PC-3 (cell line): Measurements from ENCODE around the gene OR10H1. TPM values are rescaled to one million over a fixed set of nuclear protein-coding genes. Genes with fewer than 3 reads are reported as not detected.

ENCODE experiments used
- ATAC-seq: fragments of 200-7000 bp; cut with Tn5 transposase; 2 replicates; pipeline ENCODE4 v1.9.1; 2020; ENCODE audit warnings: mild to moderate bottlenecking, moderate library complexity
- BruUV-seq: library from RNA; stranded (reverse); fragments of 400-500 nt; replicated peaks from 2 replicates; lab custom pipeline; 2021; lab: Mats Ljungman, UMichigan
- CTCF ChIA-PET: fragments of 300-600 bp; sonication (Branson Sonifier 250); formaldehyde crosslinking; loops from one replicate; lab custom pipeline; 2022; ENCODE audit warnings: antibody characterized with exemption; lab: Charles Lee
- POLR2A ChIA-PET: fragments of 300-600 bp; sonication (Branson Sonifier 250); formaldehyde crosslinking; loops from one replicate; lab custom pipeline; 2022; ENCODE audit warnings: antibody characterized with exemption; ENCODE audit not compliant: unreplicated experiment; lab: Charles Lee
- DNase-seq: peaks from one replicate; pipeline ENCODE4 v3.0.0-alpha.2; 2015
- H2AFZ ChIP-seq: fragments of 300-600 bp; sonication (generic); 2 replicates; pipeline ENCODE4 v1.6.0; 2016; ENCODE audit warnings: antibody characterized with exemption, low read length
- H3F3A ChIP-seq: fragments of 300-600 bp; sonication (generic); one replicate; pipeline ENCODE4 v1.6.0; 2017; ENCODE audit warnings: antibody characterized with exemption, low read length, control low read depth, mild to moderate bottlenecking; ENCODE audit not compliant: unreplicated experiment
- H3K27ac ChIP-seq: fragments of 300-600 bp; sonication (generic); 2 replicates; pipeline ENCODE4 v1.5.1; 2016; ENCODE audit warnings: mild to moderate bottlenecking, low read length
- H3K27me3 ChIP-seq: fragments of 300-600 bp; sonication (generic); 2 replicates; pipeline ENCODE4 v1.6.1; 2016; ENCODE audit warnings: low read length, mixed read lengths
- H3K36me3 ChIP-seq: fragments of 300-600 bp; sonication (generic); 2 replicates; pipeline ENCODE4 v1.6.1; 2016; ENCODE audit warnings: low read depth, mixed run types, low read length, mixed read lengths
- H3K4me1 ChIP-seq: fragments of 300-600 bp; sonication (generic); 2 replicates; pipeline ENCODE4 v1.5.1; 2016; ENCODE audit warnings: low read length; ENCODE audit not compliant: insufficient read depth
- H3K4me2 ChIP-seq: fragments of 300-600 bp; sonication (generic); 2 replicates; pipeline ENCODE4 v1.6.0; 2016; ENCODE audit warnings: low read length
- H3K4me3 ChIP-seq: fragments of 300-600 bp; sonication (generic); 2 replicates; pipeline ENCODE4 v1.5.1; 2016; ENCODE audit warnings: mild to moderate bottlenecking, low read length, mixed read lengths
- H3K79me2 ChIP-seq: fragments of 300-600 bp; sonication (generic); 2 replicates; pipeline ENCODE4 v1.6.1; 2017; ENCODE audit warnings: low read length, mixed read lengths
- H3K9ac ChIP-seq: fragments of 300-600 bp; sonication (generic); 2 replicates; pipeline ENCODE4 v1.6.0; 2016; ENCODE audit warnings: mild to moderate bottlenecking, low read length
- H3K9me2 ChIP-seq: fragments of 300-600 bp; sonication (generic); replicated peaks from 2 replicates; pipeline ENCODE4 v1.6.1; 2016; ENCODE audit warnings: mixed run types, low read length, mixed read lengths
- H3K9me3 ChIP-seq: fragments of 300-600 bp; sonication (generic); 2 replicates; pipeline ENCODE4 v1.6.1; 2016; ENCODE audit warnings: low read length, mixed read lengths
- H4K20me1 ChIP-seq: fragments of 300-600 bp; sonication (generic); 2 replicates; pipeline ENCODE4 v1.6.1; 2016; ENCODE audit warnings: low read length, mixed read lengths
- CTCF ChIP-seq: fragments of 300-600 bp; sonication (generic); conservative IDR thresholded peaks from 2 replicates; pipeline ENCODE4 v1.5.1; 2017; ENCODE audit warnings: antibody characterized with exemption, low read depth, mild to moderate bottlenecking, low read length
- EZH2 ChIP-seq: fragments of 300-600 bp; sonication (generic); IDR thresholded peaks from one replicate; pipeline ENCODE4 v1.6.1; 2017; ENCODE audit warnings: antibody characterized with exemption, mild to moderate bottlenecking, low read length; ENCODE audit not compliant: unreplicated experiment
- EZH2phosphoT487 ChIP-seq: fragments of 300-600 bp; sonication (generic); IDR thresholded peaks from 2 replicates; pipeline ENCODE4 v1.6.1; 2018; ENCODE audit warnings: mild to moderate bottlenecking, antibody characterized with exemption, low read length, borderline replicate concordance
- intact Hi-C: fragments of 100-400 bp; cut with micrococcal nuclease; formaldehyde crosslinking; loops from 2 replicates; pipeline ENCODE4 v1.9.0; 2023
- total RNA-seq: library from RNA; depleted of rRNA; stranded (reverse); fragments of >200 nt; gene quantifications from 2 replicates; pipeline ENCODE4 v1.2.3, GENCODE V29; 2014

The OR10H1 gene
- total RNA-seq, 1 experiment from 2014 or later, result not detected

- POLR2A ChIA-PET, result no interaction called here
- Histone ChIP-seq H3K27me3 (no peaks in the 10 kb centered on the region), H3K9me3 (no peaks in the 10 kb centered on the region), H3F3A (no peaks in the 10 kb centered on the region), H3K4me2 (no peak overlapping the region), H3K9me2 (no peaks in the 10 kb centered on the region), H2AFZ (peak overlapping the region; percentile 22; the same call in 1 of the 2 replicates), H3K27ac (no peak overlapping the region), H3K79me2 (no peaks in the 10 kb centered on the region), H3K36me3 (no peaks in the 10 kb centered on the region), H3K9ac (no peak overlapping the region), H3K4me3 (no peak overlapping the region), H4K20me1 (no peaks in the 10 kb centered on the region), H3K4me1 (peaks cover 9% of the 10 kb centered on the region)
- ATAC-seq (no peak), DNase-seq (no peak)
- TSS peak; percentile 42 for BruUV-seq
- CTCF ChIA-PET, result no interaction called here
- intact Hi-C loops, result no loop called here
- TF ChIP-seq EZH2, result no peak
- no peak for TF ChIP-seq CTCF
- TF ChIP-seq EZH2phosphoT487, result no peak
Measured at GRCh38 chr19:15828121-15828610, 12.7 kb upstream of the OR10H1 start.

GRCh38 chr19:15825753-15826152, 10.3 kb upstream of the OR10H1 start:
- Histone ChIP-seq H3K27ac (no peak overlapping the region), H3K9ac (no peak overlapping the region), H2AFZ (no peak overlapping the region), H3F3A (no peaks in the 10 kb centered on the region), H3K9me3 (no peaks in the 10 kb centered on the region), H3K27me3 (no peaks in the 10 kb centered on the region), H4K20me1 (no peaks in the 10 kb centered on the region), H3K9me2 (no peaks in the 10 kb centered on the region), H3K4me3 (no peak overlapping the region), H3K36me3 (no peaks in the 10 kb centered on the region), H3K4me1 (peaks cover 9% of the 10 kb centered on the region), H3K79me2 (no peaks in the 10 kb centered on the region), H3K4me2 (no peak overlapping the region)
- POLR2A ChIA-PET, result no interaction called here
- BruUV-seq, result no TSS peak
- intact Hi-C loops, result no loop called here
- TF ChIP-seq CTCF, result no peak
- TF ChIP-seq EZH2phosphoT487, result no peak
- no peak for TF ChIP-seq EZH2
- ATAC-seq, result no peak
- CTCF ChIA-PET, result no interaction called here
- no peak for DNase-seq

- intact Hi-C loops, result no loop called here
- H4K20me1 ChIP-seq, result no peaks in the 10 kb centered on the region
Measured at GRCh38 chr19:15820646-15821045, 5.2 kb upstream of the OR10H1 start.

More at GRCh38 chr19:15820646-15821045, 5.2 kb upstream of the OR10H1 start:
- no peak overlapping the region for H3K4me3 ChIP-seq
- no peak overlapping the region for H3K4me2 ChIP-seq
- H3K27me3 ChIP-seq, result no peaks in the 10 kb centered on the region
- no peaks in the 10 kb centered on the region for H3K4me1 ChIP-seq
- H3K27ac ChIP-seq, result no peak overlapping the region
- no peaks in the 10 kb centered on the region for H3F3A ChIP-seq
- H3K9ac ChIP-seq, result no peak overlapping the region
- no peaks in the 10 kb centered on the region for H3K36me3 ChIP-seq
- DNase-seq (no peak), ATAC-seq (no peak)
- no peak for TF ChIP-seq EZH2
- TF ChIP-seq CTCF, result no peak
- no peak for TF ChIP-seq EZH2phosphoT487
- H3K9me3 ChIP-seq, result no peaks in the 10 kb centered on the region
- H2AFZ ChIP-seq, result no peak overlapping the region
- H3K9me2 ChIP-seq, result no peaks in the 10 kb centered on the region
- ChIA-PET POLR2A (no interaction called here), CTCF (no interaction called here)
- H3K79me2 ChIP-seq, result no peaks in the 10 kb centered on the region
- no TSS peak for BruUV-seq
